ENCODE results near the gene NKAPD1. TPM values are rescaled to one million over a fixed set of nuclear protein-coding genes. Genes with fewer than 3 reads are reported as not detected.

The NKAPD1 gene
- total RNA-seq, 1 experiment from 2014 or later, result 15.3 TPM

- TF ChIP-seq FOXP4 (CRISPR knock-in tag; IDR thresholded peaks at IDR 0.05) (no peak), ZNF263 (CRISPR knock-in tag; IDR thresholded peaks at IDR 0.05; ENCODE audit: low read depth) (no peak), STAT6 (CRISPR knock-in tag; conservative IDR thresholded peaks at IDR 0.05; ENCODE audit: low read depth) (no peak)
These were observed 48.0 kb downstream of the NKAPD1 start (continued) for GRCh38 chr11:112121981-112122615.

- ATAC-seq (no peak), DNase-seq (ENCODE audit: low spot score) (no peak)
- Mint-ChIP-seq H3K4me1 (no peaks in the 10 kb centered on the region), H3K36me3 (no peaks in the 10 kb centered on the region), H3K27ac (no peak overlapping the region; the same call in 1 of the 2 replicates), H3K27me3 (ENCODE audit: low read depth) (no peaks in the 10 kb centered on the region), H3K9me3 (peaks cover 6% of the 10 kb centered on the region; the same call in 1 of the 2 replicates), H3K4me3 (no peak overlapping the region)
- POLR2A ChIA-PET, result interaction anchor here (0.6 kb wide), 1 partner anchor 97 kb away, joined by 3 read pairs; no protein-coding TSS in a partner anchor
- CTCF ChIA-PET, result interaction anchor here (1.5 to 2.0 kb wide), 4 partner anchors 9 to 21 kb away, joined by 3 to 18 read pairs (median 4); no protein-coding TSS in a partner anchor
- TF ChIP-seq ETV6 (CRISPR knock-in tag; IDR thresholded peaks at IDR 0.05), result no peak
- TF ChIP-seq SMAD3 (CRISPR knock-in tag; IDR thresholded peaks at IDR 0.05; ENCODE audit: borderline replicate concordance), result no peak
- no peak for TF ChIP-seq CDX4 (CRISPR knock-in tag; IDR thresholded peaks at IDR 0.05; ENCODE audit: borderline replicate concordance)
- no peak for TF ChIP-seq NR2C2 (CRISPR knock-in tag; IDR thresholded peaks at IDR 0.05)
- TF ChIP-seq MXD4 (CRISPR knock-in tag; IDR thresholded peaks at IDR 0.05; ENCODE audit: borderline replicate concordance), result no peak
- TF ChIP-seq ZBTB43 (CRISPR knock-in tag; IDR thresholded peaks at IDR 0.05), result no peak
- no peak for TF ChIP-seq JUN (CRISPR knock-in tag; IDR thresholded peaks at IDR 0.05)
- no peak for TF ChIP-seq ATF3 (CRISPR knock-in tag; conservative IDR thresholded peaks at IDR 0.05)
- no peak for TF ChIP-seq ZNF317 (CRISPR knock-in tag; IDR thresholded peaks at IDR 0.05; ENCODE audit: borderline replicate concordance, low read depth)
- no peak for TF ChIP-seq ZNF532 (CRISPR knock-in tag; IDR thresholded peaks at IDR 0.05; ENCODE audit: borderline replicate concordance)
- no peak for TF ChIP-seq E2F1 (CRISPR knock-in tag; IDR thresholded peaks at IDR 0.05)
- TF ChIP-seq ZMAT4 (CRISPR knock-in tag; IDR thresholded peaks at IDR 0.05), result no peak
- no peak for TF ChIP-seq ATF1 (CRISPR knock-in tag; IDR thresholded peaks at IDR 0.05)
- TF ChIP-seq JAZF1 (CRISPR knock-in tag; IDR thresholded peaks at IDR 0.05), result no peak
- TF ChIP-seq AR (CRISPR knock-in tag; IDR thresholded peaks at IDR 0.05), result no peak
These were observed 49.0 kb downstream of the NKAPD1 start for GRCh38 chr11:112123129-112123528.

Measured in WTC11 (cell line).